Stimulated activated CD4-positive, alpha-beta T cell treated with anti-CD3 and anti-CD28 coated beads, Interleukin-1b, Interleukin-23, amount 100 ng/mL, for 48 hours (primary cell): ENCODE measurements around the gene MRPL58.

Experiments used
- DNase-seq: peaks from one replicate; pipeline ENCODE4 v3.0.0-alpha.2; 2020

MRPL58 gene

GRCh38 chr17:75048249-75048878 is 35.9 kb downstream of the MRPL58 start:
- no peak for DNase-seq

- DNase-seq = no peak
Measured at GRCh38 chr17:75049057-75049456, 36.6 kb downstream of the MRPL58 start.

GRCh38 chr17:75049706-75050105 is 37.2 kb downstream of the MRPL58 start:
- peak; percentile 14 for DNase-seq

GRCh38 chr17:75051941-75052340 is 39.5 kb downstream of the MRPL58 start:
- no peak for DNase-seq

- DNase-seq = no peak
Measured at GRCh38 chr17:75059369-75060345, 47.2 kb downstream of the MRPL58 start.

GRCh38 chr17:75060434-75061054 is 48.1 kb downstream of the MRPL58 start:
- no peak for DNase-seq

- DNase-seq = no peak
Measured at GRCh38 chr17:75061055-75061438, 48.6 kb downstream of the MRPL58 start.

GRCh38 chr17:75061618-75062017 is 49.1 kb downstream of the MRPL58 start:
- no peak for DNase-seq

- DNase-seq = no peak
Measured at GRCh38 chr17:75063201-75063600, 50.7 kb downstream of the MRPL58 start.

GRCh38 chr17:75063626-75064025 is 51.2 kb downstream of the MRPL58 start:
- no peak for DNase-seq

- no peak for DNase-seq
Measured at GRCh38 chr17:75064040-75064439, 51.6 kb downstream of the MRPL58 start.

GRCh38 chr17:75064460-75064859 is 52.0 kb downstream of the MRPL58 start:
- no peak for DNase-seq

GRCh38 chr17:75064867-75065561 is 52.5 kb downstream of the MRPL58 start:
- no peak for DNase-seq

GRCh38 chr17:75065562-75066151 is 53.2 kb downstream of the MRPL58 start:
- peak; percentile 31 for DNase-seq

- DNase-seq = peak; percentile 24
Measured at GRCh38 chr17:75067856-75068255, 55.4 kb downstream of the MRPL58 start.

- DNase-seq = no peak
Measured at GRCh38 chr17:75068750-75069149, 56.3 kb downstream of the MRPL58 start.

GRCh38 chr17:75069783-75070182 is 57.3 kb downstream of the MRPL58 start:
- no peak for DNase-seq
